ENCODE data around the gene NECTIN2.

Gene NECTIN2

DNA sequence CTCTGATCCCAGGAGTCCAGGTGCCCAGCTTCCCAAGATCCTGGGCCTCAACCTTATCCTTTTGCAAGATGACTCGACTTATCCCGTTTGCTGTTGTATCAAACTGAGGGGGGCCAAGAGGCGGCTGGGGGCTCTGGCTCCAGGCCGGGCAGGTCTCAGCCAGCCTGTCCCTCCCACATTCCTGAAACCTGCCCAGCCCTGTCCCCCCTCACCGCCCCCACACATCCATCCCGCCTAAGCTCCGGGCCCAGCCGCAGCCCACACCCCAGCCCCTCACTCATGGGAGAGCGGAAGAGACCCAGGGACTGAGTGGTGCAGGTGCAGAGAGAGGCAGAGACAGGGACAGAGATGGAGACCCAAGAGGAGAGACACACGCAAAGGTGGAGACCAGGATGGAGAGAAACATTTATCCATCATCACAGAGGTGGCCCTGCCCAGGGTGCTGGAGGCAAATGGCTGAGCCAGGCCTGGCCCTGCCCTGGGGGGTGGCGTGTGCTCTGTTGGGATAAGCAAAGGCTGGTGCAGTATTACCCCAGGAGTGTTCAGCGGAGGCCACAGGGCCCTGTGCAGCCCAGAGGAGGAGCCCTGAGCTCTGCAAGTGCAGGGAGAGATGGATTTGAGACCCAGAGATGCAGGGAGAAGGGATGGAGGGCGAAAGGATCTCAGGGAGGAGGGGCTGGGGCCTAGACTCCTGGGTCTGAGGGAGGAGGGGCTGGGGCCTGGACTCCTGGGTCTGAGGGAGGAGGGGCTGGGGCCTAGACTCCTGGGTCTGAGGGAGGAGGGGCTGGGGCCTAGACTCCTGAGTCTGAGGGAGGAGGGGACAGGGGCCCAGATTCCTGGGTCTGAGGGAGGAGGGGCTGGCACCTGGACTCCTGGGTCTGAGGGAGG, 35.6 kb upstream of the NECTIN2 start:
- Histone ChIP-seq H3F3A (ENCODE audit: insufficient read depth) (no peaks in the 10 kb centered on the region), H3K4me2 (ENCODE audit: low read depth, low read length, poor library complexity, severe bottlenecking) (no peak overlapping the region), H4K20me1 (ENCODE audit: low read depth, low read length) (no peaks in the 10 kb centered on the region), H3K27me3 (ENCODE audit: low read length) (no peaks in the 10 kb centered on the region), H3K79me2 (ENCODE audit: insufficient read depth, low read length) (no peaks in the 10 kb centered on the region), H3K4me3 (ENCODE audit: insufficient read depth, low read length, poor library complexity, severe bottlenecking) (no peak overlapping the region), H3K9ac (ENCODE audit: low read length) (no peak overlapping the region), H3K36me3 (ENCODE audit: low read length) (no peaks in the 10 kb centered on the region), H2AFZ (ENCODE audit: low read depth, low read length, severe bottlenecking) (no peak overlapping the region), H3K9me3 (ENCODE audit: insufficient read depth, low read length) (no peaks in the 10 kb centered on the region), H3K27ac (ENCODE audit: low read depth, low read length) (no peak overlapping the region), H3K9me2 (replicated peaks; ENCODE audit: insufficient read depth, low read length) (no peaks in the 10 kb centered on the region)
- no peak for TF ChIP-seq EZH2phosphoT487 (conservative IDR thresholded peaks at IDR 0.05; ENCODE audit: low read length)
- TF ChIP-seq, protein P1, sequence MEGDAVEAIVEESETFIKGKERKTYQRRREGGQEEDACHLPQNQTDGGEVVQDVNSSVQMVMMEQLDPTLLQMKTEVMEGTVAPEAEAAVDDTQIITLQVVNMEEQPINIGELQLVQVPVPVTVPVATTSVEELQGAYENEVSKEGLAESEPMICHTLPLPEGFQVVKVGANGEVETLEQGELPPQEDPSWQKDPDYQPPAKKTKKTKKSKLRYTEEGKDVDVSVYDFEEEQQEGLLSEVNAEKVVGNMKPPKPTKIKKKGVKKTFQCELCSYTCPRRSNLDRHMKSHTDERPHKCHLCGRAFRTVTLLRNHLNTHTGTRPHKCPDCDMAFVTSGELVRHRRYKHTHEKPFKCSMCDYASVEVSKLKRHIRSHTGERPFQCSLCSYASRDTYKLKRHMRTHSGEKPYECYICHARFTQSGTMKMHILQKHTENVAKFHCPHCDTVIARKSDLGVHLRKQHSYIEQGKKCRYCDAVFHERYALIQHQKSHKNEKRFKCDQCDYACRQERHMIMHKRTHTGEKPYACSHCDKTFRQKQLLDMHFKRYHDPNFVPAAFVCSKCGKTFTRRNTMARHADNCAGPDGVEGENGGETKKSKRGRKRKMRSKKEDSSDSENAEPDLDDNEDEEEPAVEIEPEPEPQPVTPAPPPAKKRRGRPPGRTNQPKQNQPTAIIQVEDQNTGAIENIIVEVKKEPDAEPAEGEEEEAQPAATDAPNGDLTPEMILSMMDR (IDR thresholded peaks at IDR 0.05; ENCODE audit: insufficient read depth, low read length, poor library complexity, severe bottlenecking) = no peak

DNA sequence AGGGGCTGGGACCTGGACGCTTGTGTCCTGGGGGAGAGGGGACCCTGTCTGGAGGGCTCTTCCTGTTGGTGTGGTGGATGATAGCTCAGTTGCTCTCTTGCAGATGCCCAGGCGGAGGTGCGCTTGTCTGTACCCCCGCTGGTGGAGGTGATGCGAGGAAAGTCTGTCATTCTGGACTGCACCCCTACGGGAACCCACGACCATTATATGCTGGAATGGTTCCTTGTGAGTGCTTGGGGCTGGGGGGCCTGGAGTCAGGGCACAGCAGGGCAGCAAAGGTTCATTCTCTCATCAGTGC, 35.0 kb upstream of the NECTIN2 start:
- Histone ChIP-seq H3F3A (ENCODE audit: insufficient read depth) (no peaks in the 10 kb centered on the region), H3K4me3 (ENCODE audit: insufficient read depth, low read length, poor library complexity, severe bottlenecking) (no peak overlapping the region), H3K9me2 (replicated peaks; ENCODE audit: insufficient read depth, low read length) (no peaks in the 10 kb centered on the region), H3K36me3 (ENCODE audit: low read length) (no peaks in the 10 kb centered on the region), H3K4me2 (ENCODE audit: low read depth, low read length, poor library complexity, severe bottlenecking) (no peak overlapping the region), H3K27me3 (ENCODE audit: low read length) (no peaks in the 10 kb centered on the region), H3K9ac (ENCODE audit: low read length) (no peak overlapping the region), H4K20me1 (ENCODE audit: low read depth, low read length) (no peaks in the 10 kb centered on the region), H3K27ac (ENCODE audit: low read depth, low read length) (no peak overlapping the region), H2AFZ (ENCODE audit: low read depth, low read length, severe bottlenecking) (no peak overlapping the region), H3K9me3 (ENCODE audit: insufficient read depth, low read length) (no peaks in the 10 kb centered on the region), H3K79me2 (ENCODE audit: insufficient read depth, low read length) (no peaks in the 10 kb centered on the region)
- TF ChIP-seq EZH2phosphoT487 (conservative IDR thresholded peaks at IDR 0.05; ENCODE audit: low read length) = no peak
- TF ChIP-seq, protein P1 (IDR thresholded peaks at IDR 0.05; ENCODE audit: insufficient read depth, low read length, poor library complexity, severe bottlenecking) = no peak

DNA sequence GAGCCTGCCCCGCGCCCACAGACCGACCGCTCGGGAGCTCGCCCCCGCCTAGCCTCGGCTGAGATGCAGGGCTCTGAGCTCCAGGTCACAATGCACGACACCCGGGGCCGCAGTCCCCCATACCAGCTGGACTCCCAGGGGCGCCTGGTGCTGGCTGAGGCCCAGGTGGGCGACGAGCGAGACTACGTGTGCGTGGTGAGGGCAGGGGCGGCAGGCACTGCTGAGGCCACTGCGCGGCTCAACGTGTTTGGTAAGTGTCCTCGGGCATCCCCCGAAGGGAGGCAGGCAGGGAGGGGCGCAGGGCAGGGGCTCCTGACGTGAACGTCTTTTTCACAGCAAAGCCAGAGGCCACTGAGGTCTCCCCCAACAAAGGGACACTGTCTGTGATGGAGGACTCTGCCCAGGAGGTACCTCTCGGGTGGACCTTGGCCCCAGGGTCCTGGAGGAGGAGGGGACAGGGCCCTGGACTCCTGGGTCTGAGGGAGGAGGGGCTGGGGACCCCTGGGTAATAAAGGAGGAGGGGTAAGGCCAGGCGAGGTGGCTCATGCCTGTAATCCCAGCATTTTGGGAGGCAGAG, 33.9 kb upstream of the NECTIN2 start:
- Histone ChIP-seq H3F3A (ENCODE audit: insufficient read depth) (no peaks in the 10 kb centered on the region), H3K27me3 (ENCODE audit: low read length) (no peaks in the 10 kb centered on the region), H3K9ac (ENCODE audit: low read length) (no peak overlapping the region), H3K36me3 (ENCODE audit: low read length) (no peaks in the 10 kb centered on the region), H3K9me3 (ENCODE audit: insufficient read depth, low read length) (no peaks in the 10 kb centered on the region), H2AFZ (ENCODE audit: low read depth, low read length, severe bottlenecking) (no peak overlapping the region), H3K27ac (ENCODE audit: low read depth, low read length) (no peak overlapping the region), H3K79me2 (ENCODE audit: insufficient read depth, low read length) (no peaks in the 10 kb centered on the region), H3K4me2 (ENCODE audit: low read depth, low read length, poor library complexity, severe bottlenecking) (no peak overlapping the region), H3K9me2 (replicated peaks; ENCODE audit: insufficient read depth, low read length) (no peaks in the 10 kb centered on the region), H3K4me3 (ENCODE audit: insufficient read depth, low read length, poor library complexity, severe bottlenecking) (no peak overlapping the region), H4K20me1 (ENCODE audit: low read depth, low read length) (no peaks in the 10 kb centered on the region)
- TF ChIP-seq, protein P1 (IDR thresholded peaks at IDR 0.05; ENCODE audit: insufficient read depth, low read length, poor library complexity, severe bottlenecking) = no peak
- no peak for TF ChIP-seq EZH2phosphoT487 (conservative IDR thresholded peaks at IDR 0.05; ENCODE audit: low read length)

All from SU-DHL-6 (cell line).